CD4-positive, alpha-beta T cell treated with Interferon gamma for 1 hour (primary cell): ENCODE data around the gene FBXO42.

Experiments used
- DNase-seq: peaks from one replicate; pipeline ENCODE4 v3.0.0-alpha.2; 2020

The FBXO42 gene

GRCh38 chr1:16199700-16200099, 152.6 kb downstream of the FBXO42 start:
- DNase-seq = no peak

GRCh38 chr1:16199157-16199501, 153.2 kb downstream of the FBXO42 start:
- no peak for DNase-seq

- DNase-seq = no peak
Observed at GRCh38 chr1:16198444-16199156, 153.7 kb downstream of the FBXO42 start.

GRCh38 chr1:16196874-16197273, 155.4 kb downstream of the FBXO42 start:
- DNase-seq = no peak
